Epithelial cell of esophagus (primary cell): ENCODE measurements around the gene HIP1R.
A peak's percentile ranks its signal among the peaks of the same experiment; 100 is the strongest.

Experiments used
- DNase-seq: peaks from one replicate; pipeline ENCODE4 v3.0.0; 2010; ENCODE audit warnings: low read depth
- H3K4me3 ChIP-seq: 2 replicates; pipeline ENCODE4 v1.5.1; 2011; ENCODE audit warnings: mild to moderate bottlenecking, low read length, control low read depth
- CTCF ChIP-seq: IDR thresholded peaks from 2 replicates; pipeline ENCODE4 v1.5.1; 2011; ENCODE audit warnings: low read depth, mild to moderate bottlenecking, low read length, control low read depth, inconsistent platforms; ENCODE audit not compliant: insufficient read depth; ENCODE audit errors: missing control alignments

Gene HIP1R

GRCh38 chr12:122882908-122883558, 47.8 kb downstream of the HIP1R start:
- no peak overlapping the region for H3K4me3 ChIP-seq
- no peak for TF ChIP-seq CTCF
- no peak for DNase-seq

DNA sequence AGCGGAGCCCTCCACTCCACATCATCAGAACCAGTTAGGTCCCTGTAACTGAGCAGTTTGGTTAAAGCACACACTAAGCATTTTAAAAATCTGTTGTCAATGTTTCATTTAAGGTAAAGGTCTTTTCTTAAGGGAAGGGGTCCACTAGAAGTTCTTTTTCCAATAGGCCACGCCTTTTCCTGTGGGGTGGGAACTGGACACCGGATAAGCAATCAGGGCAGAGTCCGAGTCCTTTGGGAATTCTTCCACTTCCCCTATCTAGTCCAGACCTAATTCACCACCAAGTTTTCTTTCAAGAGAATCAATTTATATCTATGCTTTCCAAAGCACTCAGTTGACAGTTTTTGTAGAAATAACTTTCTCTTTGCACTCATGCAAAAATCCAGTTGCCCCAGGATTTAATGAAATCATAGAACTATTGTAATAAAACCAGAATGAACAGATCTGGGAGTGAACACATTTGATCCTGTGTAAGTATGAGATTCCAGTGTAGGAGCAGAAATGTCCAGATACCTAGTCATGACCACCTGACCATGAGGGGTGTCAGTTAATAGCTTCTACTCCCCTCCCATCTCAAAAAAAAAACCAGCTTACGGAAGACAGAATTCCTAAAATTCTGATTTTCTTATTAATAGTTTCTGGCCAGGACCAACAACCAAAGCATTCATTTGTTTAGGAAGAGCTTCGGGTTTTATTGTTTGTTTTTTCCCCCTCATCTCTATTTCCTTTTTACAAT, 49.0 kb downstream of the HIP1R start:
- DNase-seq: no peak
- no peak for TF ChIP-seq CTCF
- no peak overlapping the region for H3K4me3 ChIP-seq

DNA sequence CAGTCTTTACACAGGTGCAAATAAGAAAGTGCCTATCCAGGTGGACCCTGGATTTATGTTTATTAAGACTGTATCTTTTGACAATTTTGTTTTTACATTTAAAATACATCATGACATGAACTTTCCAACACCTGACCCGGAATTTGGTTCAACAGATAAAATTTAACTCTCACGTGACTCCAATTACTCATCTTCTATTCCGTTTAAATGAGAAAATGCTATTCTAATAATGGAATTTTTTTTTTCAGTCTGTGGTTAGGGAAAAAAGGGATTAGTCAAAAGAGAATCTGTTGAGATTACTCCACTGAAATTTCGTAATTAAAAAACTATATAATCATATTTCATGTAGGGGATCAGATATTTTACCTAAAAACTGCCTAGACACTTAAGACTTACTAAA, 49.6 kb downstream of the HIP1R start:
- no peak for DNase-seq
- H3K4me3 ChIP-seq: no peak overlapping the region
- TF ChIP-seq CTCF: no peak

DNA sequence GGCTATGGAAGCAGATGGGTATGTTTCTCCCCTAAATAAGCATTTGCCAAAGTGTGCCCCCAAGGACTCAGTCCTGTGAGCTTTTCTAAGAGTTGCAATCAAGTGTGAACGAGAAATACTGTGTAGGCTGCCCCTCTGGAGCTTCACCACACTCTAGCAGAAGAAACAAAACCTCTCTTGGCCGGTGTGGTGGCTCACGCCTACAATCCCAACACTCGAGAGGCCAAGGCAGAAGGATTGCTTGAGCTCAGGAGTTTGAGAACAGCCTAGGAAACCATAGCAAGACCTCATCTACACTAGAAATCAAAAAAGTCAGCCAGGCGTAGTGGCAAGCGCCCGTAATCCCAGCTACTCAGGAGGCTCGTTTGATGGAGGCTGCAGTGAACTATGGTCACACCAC, 50.9 kb downstream of the HIP1R start:
- DNase-seq: no peak
- H3K4me3 ChIP-seq: no peak overlapping the region
- TF ChIP-seq CTCF: no peak

DNA sequence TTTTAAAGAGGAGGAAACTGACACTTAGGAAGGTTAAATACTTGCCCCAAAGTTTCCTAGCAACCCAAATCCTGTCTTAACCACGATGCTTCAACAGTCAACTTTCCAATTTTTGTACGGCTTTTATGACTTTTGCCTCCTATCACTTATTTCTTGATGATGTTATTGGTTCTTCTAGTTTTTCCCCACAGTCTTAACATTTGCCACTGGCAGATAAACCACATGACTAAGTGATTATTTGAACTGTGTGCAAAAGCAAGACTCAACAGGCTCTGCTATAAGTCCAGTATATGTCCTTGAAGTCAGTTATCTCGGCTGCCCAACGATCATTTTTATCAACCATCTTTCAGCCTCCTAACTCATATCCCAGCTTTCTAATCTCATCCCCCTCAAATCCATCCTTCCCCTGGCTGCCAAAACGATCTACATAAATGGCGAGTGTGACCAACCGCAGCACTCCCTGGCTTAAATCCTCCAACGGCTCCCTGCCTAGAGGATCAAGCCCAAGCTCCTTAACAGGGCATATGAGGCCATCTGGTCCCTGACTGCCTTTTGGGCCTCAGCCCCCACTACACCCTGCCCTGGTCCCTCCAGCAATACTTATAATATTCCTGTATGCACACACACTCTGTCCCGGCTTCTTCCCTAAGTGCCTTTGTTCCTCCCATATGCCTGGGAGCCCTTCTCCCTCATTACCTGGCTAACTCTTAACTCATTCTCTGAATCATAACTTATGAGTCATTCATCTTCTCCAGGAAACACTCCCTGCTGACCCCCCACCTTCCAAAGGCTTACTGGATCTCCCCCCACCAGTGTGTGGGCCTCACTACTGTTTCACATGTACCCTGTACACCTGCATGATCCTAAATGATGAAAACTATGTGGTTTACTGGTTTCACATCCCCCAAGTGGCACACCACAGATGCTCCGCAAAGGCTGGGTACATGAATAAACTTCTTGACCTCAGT, 51.9 kb downstream of the HIP1R start:
- no peak for TF ChIP-seq CTCF
- H3K4me3 ChIP-seq: peak overlapping the region; percentile 45
- DNase-seq: peak; percentile 95

DNA sequence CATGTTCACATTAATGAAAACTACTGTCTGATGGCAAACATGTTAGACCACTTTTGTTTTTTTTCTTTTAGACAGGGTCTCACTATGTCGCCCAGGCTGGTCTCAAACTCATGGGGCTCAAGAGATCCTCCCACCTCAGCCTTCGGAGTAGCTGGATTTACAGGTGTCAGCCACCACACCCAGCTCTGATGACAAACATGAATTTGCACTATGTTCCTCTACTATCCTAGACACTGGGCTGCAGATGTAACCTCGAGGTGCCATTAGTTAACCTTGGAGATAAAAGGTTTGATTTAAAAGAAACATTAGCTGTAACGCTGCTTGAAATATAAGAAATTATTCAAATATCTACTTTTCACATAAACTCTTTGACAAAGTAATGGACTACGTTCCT, 52.6 kb downstream of the HIP1R start:
- TF ChIP-seq CTCF: no peak
- H3K4me3 ChIP-seq: peak overlapping the region; percentile 27
- peak; percentile 51 for DNase-seq
